Activated CD8-positive, alpha-beta T cell treated with anti-CD3 and anti-CD28 coated beads, Interleukin-2, amount 10 ng/mL, durations not matched to agents 7 days and 5 days (primary cell): Measurements from ENCODE around the gene ZBTB44. TPM values are rescaled to one million over a fixed set of nuclear protein-coding genes. Genes with fewer than 3 reads are reported as not detected.
"Not testable (repeated sequence)": the region's sequence is repeated elsewhere in the genome, so short reads cannot be mapped to it uniquely, and the experiment has no call there.

Experiments used
- ATAC-seq: fragments of 150-1000 bp; cut with Tn5 transposase; one replicate; pipeline ENCODE4 v1.10.0; 2021; ENCODE audit warnings: moderate library complexity
- CTCF ChIA-PET: fragments of 350-600 bp; sonication (Branson Sonifier 250); formaldehyde crosslinking; loops from one replicate; lab custom pipeline; 2021; ENCODE audit warnings: antibody characterized with exemption; lab: Charles Lee
- POLR2A ChIA-PET: fragments of 350-600 bp; sonication (Branson Sonifier 250); formaldehyde crosslinking; loops from one replicate; lab custom pipeline; 2021; ENCODE audit warnings: antibody characterized with exemption; lab: Charles Lee
- DNase-seq: peaks from one replicate; pipeline ENCODE4 v3.0.0-alpha.2; 2020
- H3K27ac Mint-ChIP-seq: one replicate; pipeline ENCODE4 v1.8.0; 2021; ENCODE audit warnings: mild to moderate bottlenecking, mixed read lengths
- H3K27me3 Mint-ChIP-seq: one replicate; pipeline ENCODE4 v1.8.0; 2021; ENCODE audit warnings: low read depth, mixed read lengths
- H3K36me3 Mint-ChIP-seq: one replicate; pipeline ENCODE4 v1.8.0; 2021; ENCODE audit warnings: low read depth, mixed read lengths
- H3K4me1 Mint-ChIP-seq: one replicate; pipeline ENCODE4 v1.8.0; 2021; ENCODE audit warnings: low read depth, mixed read lengths
- H3K4me3 Mint-ChIP-seq: one replicate; pipeline ENCODE4 v1.8.0; 2021; ENCODE audit warnings: mild to moderate bottlenecking, mixed read lengths
- H3K9me3 Mint-ChIP-seq: one replicate; pipeline ENCODE4 v1.8.0; 2022; ENCODE audit warnings: mixed read lengths; ENCODE audit not compliant: insufficient read depth
- total RNA-seq, 2 experiments: library from RNA; stranded (reverse); gene quantifications; one replicate each; pipeline ENCODE4 v1.2.3, GENCODE V29; 2021

Gene ZBTB44
- total RNA-seq, 2 experiments from 2014 or later: 37.8 to 42.1 TPM

GRCh38 chr11:130308059-130308458, 6.7 kb downstream of the ZBTB44 start:
- DNase-seq: no peak
- POLR2A ChIA-PET: no interaction called here
- Mint-ChIP-seq H3K27me3 (no peaks in the 10 kb centered on the region), H3K9me3 (peaks cover 9% of the 10 kb centered on the region), H3K4me1 (peaks cover 34% of the 10 kb centered on the region), H3K4me3 (no peak overlapping the region), H3K27ac (no peak overlapping the region), H3K36me3 (peaks cover 29% of the 10 kb centered on the region)
- CTCF ChIA-PET: interaction anchor here (1.2 kb wide), 1 partner anchor 12 kb away, joined by 3 read pairs; no protein-coding TSS in a partner anchor
- no peak for ATAC-seq

GRCh38 chr11:130304651-130305050, 10.1 kb downstream of the ZBTB44 start:
- Mint-ChIP-seq H3K9me3 (peaks cover 9% of the 10 kb centered on the region), H3K27me3 (no peaks in the 10 kb centered on the region), H3K27ac (no peak overlapping the region), H3K36me3 (peaks cover 41% of the 10 kb centered on the region), H3K4me3 (no peak overlapping the region), H3K4me1 (peaks cover 40% of the 10 kb centered on the region)
- CTCF ChIA-PET: interaction anchor here (1.3 kb wide), 1 partner anchor 18 kb away, joined by 3 read pairs; no protein-coding TSS in a partner anchor
- no peak for DNase-seq
- POLR2A ChIA-PET: no interaction called here
- no peak for ATAC-seq

- ChIA-PET CTCF (interaction anchor here (1.2 to 1.8 kb wide), 2 partner anchors 22 to 88 kb away, joined by 4 to 5 read pairs; no protein-coding TSS in a partner anchor), POLR2A (no interaction called here)
- DNase-seq: no peak
These were observed 13.7 kb downstream of the ZBTB44 start for GRCh38 chr11:130301002-130301401.

DNA sequence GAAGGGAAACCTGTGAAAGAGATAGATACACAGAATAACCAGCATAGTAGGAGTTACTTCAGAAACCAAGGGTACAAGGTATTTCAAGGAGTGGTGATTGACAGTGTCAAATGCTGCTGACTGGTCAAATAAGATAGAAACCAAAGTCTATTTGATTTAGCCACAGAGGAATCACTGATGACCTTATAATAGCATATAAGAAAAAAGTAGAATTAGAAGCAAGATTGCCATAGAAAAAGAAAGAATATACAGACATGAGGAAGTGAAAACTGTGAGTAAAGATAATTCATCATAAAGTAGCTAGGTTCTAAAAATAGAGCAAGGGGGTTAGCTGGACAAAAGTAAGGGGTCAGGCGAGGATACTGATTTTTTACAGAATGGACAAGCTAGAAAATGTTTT, 14.2 kb downstream of the ZBTB44 start:
- Mint-ChIP-seq H3K36me3 (peaks cover 34% of the 10 kb centered on the region), H3K4me3 (no peak overlapping the region), H3K27ac (no peak overlapping the region), H3K9me3 (peaks cover 4% of the 10 kb centered on the region), H3K4me1 (peaks cover 31% of the 10 kb centered on the region), H3K27me3 (no peaks in the 10 kb centered on the region)
- ATAC-seq: no peak
- ChIA-PET CTCF (interaction anchor here (1.2 to 1.8 kb wide), 2 partner anchors 21 to 88 kb away, joined by 4 to 5 read pairs; no protein-coding TSS in a partner anchor), POLR2A (no interaction called here)
- DNase-seq: no peak

More at GRCh38 chr11:130301002-130301401, 13.7 kb downstream of the ZBTB44 start:
- ATAC-seq: no peak
- Mint-ChIP-seq H3K9me3 (peaks cover 4% of the 10 kb centered on the region), H3K27me3 (no peaks in the 10 kb centered on the region), H3K4me1 (peaks cover 33% of the 10 kb centered on the region), H3K4me3 (no peak overlapping the region), H3K36me3 (peaks cover 36% of the 10 kb centered on the region), H3K27ac (no peak overlapping the region)

DNA sequence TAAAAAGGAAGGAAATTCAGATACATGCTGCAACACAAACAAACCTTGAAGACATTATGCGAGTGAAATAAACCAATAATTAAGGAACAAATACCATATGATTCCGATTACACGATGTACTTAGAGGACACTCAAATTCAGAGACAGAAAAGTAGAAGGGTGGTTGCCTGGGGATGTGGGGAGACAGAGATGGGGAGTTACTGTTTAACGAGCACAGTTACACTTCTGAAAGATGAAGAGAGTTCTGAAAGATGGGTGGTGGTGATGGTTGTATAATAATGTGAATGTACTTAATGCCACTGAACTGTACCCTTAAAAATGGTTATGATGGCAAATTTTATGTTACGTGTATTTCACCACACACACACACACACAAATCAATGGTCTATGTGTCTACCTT, 14.7 kb downstream of the ZBTB44 start:
- Mint-ChIP-seq H3K27me3 (no peaks in the 10 kb centered on the region), H3K9me3 (no peaks in the 10 kb centered on the region), H3K27ac (no peak overlapping the region), H3K4me1 (peaks cover 25% of the 10 kb centered on the region), H3K36me3 (peaks cover 31% of the 10 kb centered on the region), H3K4me3 (no peak overlapping the region)
- DNase-seq (no peak), ATAC-seq (no peak)
- ChIA-PET POLR2A (no interaction called here), CTCF (interaction anchor here (1.8 kb wide), 1 partner anchor 20 kb away, joined by 5 read pairs; no protein-coding TSS in a partner anchor)

DNA sequence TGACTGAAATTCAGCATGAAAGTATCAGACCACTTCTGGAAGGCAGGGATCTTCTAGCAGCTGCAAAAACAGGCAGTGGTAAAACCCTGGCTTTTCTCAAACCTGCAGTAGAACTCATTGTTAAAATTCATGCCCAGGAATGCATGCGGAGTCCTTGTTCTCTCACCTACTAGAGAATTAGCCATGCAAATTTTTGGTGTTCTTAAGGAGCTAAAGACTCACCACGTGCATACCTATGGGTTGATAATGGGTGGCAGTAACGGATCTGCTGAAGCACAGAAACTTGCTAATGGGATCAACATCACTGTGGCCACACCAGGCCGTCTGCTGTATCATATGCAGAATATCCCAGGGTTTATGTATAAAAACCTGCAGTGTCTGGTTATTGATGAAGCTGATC, 19.1 kb downstream of the ZBTB44 start:
- H3K27ac Mint-ChIP-seq: no peak overlapping the region
- no peaks in the 10 kb centered on the region for H3K27me3 Mint-ChIP-seq
- no peak overlapping the region for H3K4me3 Mint-ChIP-seq
- peaks cover 25% of the 10 kb centered on the region for H3K36me3 Mint-ChIP-seq
- H3K4me1 Mint-ChIP-seq: peaks cover 3% of the 10 kb centered on the region
- ATAC-seq: no peak
- DNase-seq: no peak
- ChIA-PET POLR2A (no interaction called here), CTCF (interaction anchor here (0.9 kb wide), 1 partner anchor 13 kb away, joined by 3 read pairs; no protein-coding TSS in a partner anchor)
- H3K9me3 Mint-ChIP-seq: no peaks in the 10 kb centered on the region

GRCh38 chr11:130282111-130282510, 32.6 kb downstream of the ZBTB44 start:
- Mint-ChIP-seq H3K27ac (no peak overlapping the region), H3K27me3 (no peaks in the 10 kb centered on the region), H3K9me3 (peaks cover 9% of the 10 kb centered on the region), H3K4me3 (no peak overlapping the region), H3K36me3 (peaks cover 33% of the 10 kb centered on the region), H3K4me1 (peaks cover 22% of the 10 kb centered on the region)
- no peak for ATAC-seq
- DNase-seq: no peak
- POLR2A ChIA-PET: no interaction called here
- CTCF ChIA-PET: no interaction called here

DNA sequence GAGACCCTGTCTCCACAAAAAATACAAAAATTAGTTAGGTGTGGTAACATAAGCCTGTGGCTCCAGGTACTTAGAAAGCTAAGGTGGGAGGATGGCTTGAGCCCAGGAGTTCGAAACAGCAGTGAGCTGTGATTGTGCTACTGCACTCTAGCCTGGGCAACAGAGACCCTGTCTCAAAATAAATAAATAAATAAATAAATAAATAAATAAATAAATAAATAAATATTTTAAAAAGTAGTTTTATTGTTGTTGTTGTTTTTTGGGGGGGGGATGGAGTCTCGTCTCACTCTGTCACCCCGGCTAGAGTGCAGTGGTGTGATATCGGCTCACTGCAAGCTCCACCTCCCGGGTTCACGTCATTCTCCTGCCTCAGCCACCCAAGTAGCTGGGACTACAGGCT, 33.4 kb downstream of the ZBTB44 start:
- H3K27me3 Mint-ChIP-seq, H3K9me3 Mint-ChIP-seq, POLR2A ChIA-PET, ATAC-seq, H3K27ac Mint-ChIP-seq, H3K4me3 Mint-ChIP-seq, CTCF ChIA-PET, DNase-seq: not testable (repeated sequence)
- H3K36me3 Mint-ChIP-seq: peaks cover 30% of the 10 kb centered on the region
- H3K4me1 Mint-ChIP-seq: peaks cover 22% of the 10 kb centered on the region

- no peak overlapping the region for H3K4me3 Mint-ChIP-seq
- POLR2A ChIA-PET: interaction anchor here (0.5 kb wide), 1 partner anchor 34 kb away, joined by 3 read pairs; no protein-coding TSS in a partner anchor
These were observed 34.7 kb downstream of the ZBTB44 start for GRCh38 chr11:130279989-130280388.

GRCh38 chr11:130278745-130279144, 36.0 kb downstream of the ZBTB44 start:
- POLR2A ChIA-PET: no interaction called here
- Mint-ChIP-seq H3K27ac (peak overlapping the region; percentile 64), H3K4me1 (peaks cover 22% of the 10 kb centered on the region), H3K9me3 (peaks cover 9% of the 10 kb centered on the region), H3K27me3 (no peaks in the 10 kb centered on the region), H3K36me3 (peaks cover 30% of the 10 kb centered on the region), H3K4me3 (no peak overlapping the region)
- ATAC-seq (no peak), DNase-seq (no peak)
- CTCF ChIA-PET: interaction anchor here (1.3 kb wide), 1 partner anchor 22 kb away, joined by 5 read pairs; no protein-coding TSS in a partner anchor

More at GRCh38 chr11:130279989-130280388, 34.7 kb downstream of the ZBTB44 start:
- no peak for ATAC-seq
- no peak overlapping the region for H3K27ac Mint-ChIP-seq
- CTCF ChIA-PET: interaction anchor here (0.8 to 1.3 kb wide), 2 partner anchors 21 to 579 kb away, joined by 3 to 5 read pairs; no protein-coding TSS in a partner anchor
- peaks cover 9% of the 10 kb centered on the region for H3K9me3 Mint-ChIP-seq
- H3K4me1 Mint-ChIP-seq: peaks cover 22% of the 10 kb centered on the region
- no peaks in the 10 kb centered on the region for H3K27me3 Mint-ChIP-seq
- no peak for DNase-seq
- H3K36me3 Mint-ChIP-seq: peaks cover 30% of the 10 kb centered on the region

DNA sequence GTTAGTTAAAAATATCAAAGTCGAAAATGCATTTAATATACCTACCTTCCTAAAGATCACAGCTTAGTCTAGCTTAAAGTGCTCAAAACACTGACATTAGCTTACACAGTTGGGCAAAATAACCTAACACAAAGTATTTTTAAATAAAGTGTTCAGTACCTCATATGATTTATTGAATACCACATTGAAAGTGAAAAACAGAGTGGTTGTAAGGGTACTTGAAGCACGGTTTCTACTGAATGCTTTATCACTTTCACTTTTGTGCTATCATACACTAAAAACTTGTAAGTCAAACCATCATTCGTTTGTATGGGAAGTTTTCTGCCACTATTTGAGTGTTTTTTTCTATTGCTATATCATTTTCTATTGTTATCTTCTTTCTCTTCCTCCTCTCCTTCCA, 36.6 kb downstream of the ZBTB44 start:
- H3K27ac Mint-ChIP-seq: peak overlapping the region; percentile 51
- ATAC-seq: peak; percentile 69
- H3K4me3 Mint-ChIP-seq: peak overlapping the region; percentile 37
- ChIA-PET POLR2A (interaction anchor here (1.2 kb wide), 1 partner anchor 24 kb away, joined by 3 read pairs; no protein-coding TSS in a partner anchor), CTCF (interaction anchor here (1.5 to 1.7 kb wide), 2 partner anchors 8 to 12 kb away, joined by 6 to 7 read pairs; no protein-coding TSS in a partner anchor)
- H3K27me3 Mint-ChIP-seq: no peaks in the 10 kb centered on the region
- peaks cover 9% of the 10 kb centered on the region for H3K9me3 Mint-ChIP-seq
- no peak for DNase-seq
- H3K36me3 Mint-ChIP-seq: peaks cover 29% of the 10 kb centered on the region
- H3K4me1 Mint-ChIP-seq: peaks cover 22% of the 10 kb centered on the region

DNA sequence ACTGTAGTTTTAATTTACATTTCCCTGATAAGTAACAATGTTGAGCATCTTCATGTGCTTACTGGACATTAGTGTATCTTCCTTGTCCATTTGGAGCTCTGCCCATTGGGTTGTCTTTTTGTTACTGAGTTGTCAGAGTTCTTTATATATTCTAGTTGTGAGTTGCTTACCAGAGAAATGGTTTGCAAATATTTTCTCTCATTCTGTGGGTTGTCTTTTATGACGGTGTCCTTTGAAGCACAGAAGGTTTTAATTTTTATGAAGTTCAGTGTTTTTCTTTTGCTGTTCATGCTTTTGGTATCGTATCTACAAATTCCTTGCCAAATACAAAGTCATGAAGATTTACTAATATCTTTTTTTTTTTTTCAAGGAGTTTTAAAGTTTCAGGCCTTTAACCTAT, 42.4 kb downstream of the ZBTB44 start:
- Mint-ChIP-seq H3K27me3 (no peaks in the 10 kb centered on the region), H3K4me3 (no peak overlapping the region), H3K36me3 (peaks cover 10% of the 10 kb centered on the region), H3K4me1 (peaks cover 2% of the 10 kb centered on the region), H3K9me3 (no peaks in the 10 kb centered on the region), H3K27ac (no peak overlapping the region)
- ATAC-seq (no peak), DNase-seq (no peak)
- ChIA-PET CTCF (no interaction called here), POLR2A (no interaction called here)
